A549 (cell line): ENCODE data around the gene STK4. TPM values are rescaled to one million over a fixed set of nuclear protein-coding genes. Genes with fewer than 3 reads are reported as not detected.

Source experiments
- ATAC-seq, 2 experiments: fragments of 200-7000 bp in 1 of 2; fragments of >200 bp in 1 of 2; cut with Nextera tagmentation in 1 of 2; cut with Tn5 transposase in 1 of 2; 3 replicates each; pipeline versions ENCODE4 v1.8.0 to v1.9.1; 2018 to 2020; ENCODE audit warnings: mild to moderate bottlenecking in 1 of 2, moderate library complexity in 1 of 2
- CTCF ChIA-PET: fragments of 300-600 bp; sonication (Branson Sonifier 250); formaldehyde crosslinking; extraction: SDS; loops from one replicate; lab custom pipeline; 2021; ENCODE audit warnings: antibody characterized with exemption, inconsistent platforms; lab: Yijun Ruan, JAX
- POLR2A ChIA-PET: fragments of 350-600 bp; formaldehyde crosslinking; extraction: SDS; loops from one replicate; lab custom pipeline; 2021; ENCODE audit warnings: antibody characterized with exemption, inconsistent platforms; lab: Yijun Ruan, JAX
- DNase-seq, 2 experiments: peaks; one replicate each; pipeline versions ENCODE4 v3.0.0 to v3.0.0-alpha.2; 2011 to 2016; ENCODE audit warnings: low read depth in 1 of 2, low spot score in 1 of 2
- FAIRE-seq: peaks from 2 replicates; lab custom pipeline; 2011; peaks lifted over from hg19 to GRCh38; lab: Jason Lieb, UNC
- H3K27ac ChIP-seq, 2 experiments: fragments of >200 bp; sonication (Bioruptor Twin); formaldehyde crosslinking; 3 replicates each; pipeline ENCODE4 v1.5.1; 2016 to 2017
- H3K4me1 ChIP-seq: fragments of >200 bp; sonication (Bioruptor Twin); formaldehyde crosslinking; 3 replicates; pipeline ENCODE4 v1.6.1; 2016
- H3K4me2 ChIP-seq: fragments of >200 bp; sonication (Bioruptor Twin); formaldehyde crosslinking; 3 replicates; pipeline ENCODE4 v1.6.1; 2016
- H3K4me3 ChIP-seq: fragments of >200 bp; sonication (Bioruptor Twin); formaldehyde crosslinking; 3 replicates; pipeline ENCODE4 v1.5.1; 2016
- H3K9me3 ChIP-seq: fragments of >200 bp; sonication (Bioruptor Twin); formaldehyde crosslinking; 3 replicates; pipeline ENCODE4 v1.6.1; 2016
- BHLHE40 ChIP-seq: IDR thresholded peaks from 2 replicates; pipeline ENCODE4 v1.6.1; 2012; ENCODE audit warnings: low read depth, low read length, inconsistent platforms
- CBX2 ChIP-seq: fragments of 200-600 bp; sonication (generic); IDR thresholded peaks from 2 replicates; pipeline ENCODE4 v1.6.1; 2016; ENCODE audit warnings: low read depth, mild to moderate bottlenecking, borderline replicate concordance
- CHD4 ChIP-seq: fragments of 200-600 bp; sonication (generic); IDR thresholded peaks from 2 replicates; pipeline ENCODE4 v1.6.1; 2016; ENCODE audit warnings: antibody characterized with exemption, mild to moderate bottlenecking, borderline replicate concordance
- ESRRA ChIP-seq: fragments of 150-350 bp; IDR thresholded peaks from 2 replicates; pipeline ENCODE4 v1.6.1; 2014; ENCODE audit warnings: mild to moderate bottlenecking, low read length, borderline replicate concordance
- FOSB ChIP-seq: fragments of 250-450 bp; sonication (Bioruptor Pico); IDR thresholded peaks from 2 replicates; pipeline ENCODE4 v1.5.0; 2020; ENCODE audit warnings: mild to moderate bottlenecking, moderate library complexity
- FOSL2 ChIP-seq, 2 experiments: fragments of 450-650 bp in 1 of 2; fragments of >200 bp in 1 of 2; sonication (Bioruptor Twin) in 1 of 2; formaldehyde crosslinking; IDR thresholded peaks; 2 replicates each; pipeline versions ENCODE4 v1.5.0 to v1.6.1; 2016 to 2020; ENCODE audit warnings: mild to moderate bottlenecking in 1 of 2, moderate library complexity in 1 of 2
- HEYL ChIP-seq: fragments of 250-450 bp; sonication (Bioruptor Pico); IDR thresholded peaks from 2 replicates; pipeline ENCODE4 v1.8.0; 2021; ENCODE audit warnings: mild to moderate bottlenecking, moderate library complexity
- HOXB5 ChIP-seq: fragments of 250-450 bp; sonication (Bioruptor Pico); IDR thresholded peaks from 2 replicates; pipeline ENCODE4 v1.5.0; 2020; ENCODE audit warnings: mild to moderate bottlenecking, moderate library complexity
- MAFK ChIP-seq: fragments of 450-650 bp; IDR thresholded peaks from 2 replicates; pipeline ENCODE4 v1.6.1; 2014; ENCODE audit not compliant: partially characterized antibody
- NR3C1 ChIP-seq: fragments of >200 bp; sonication (Bioruptor Twin); formaldehyde crosslinking; IDR thresholded peaks from 3 replicates; pipeline ENCODE4 v1.6.1; 2017
- PHF8 ChIP-seq: fragments of 200-600 bp; sonication (generic); IDR thresholded peaks from 2 replicates; pipeline ENCODE4 v1.6.1; 2016; ENCODE audit warnings: low read depth, mild to moderate bottlenecking, antibody characterized with exemption, moderate library complexity, borderline replicate concordance
- SREBF2 ChIP-seq: fragments of 450-650 bp; IDR thresholded peaks from 2 replicates; pipeline ENCODE4 v1.6.1; 2014; ENCODE audit warnings: mild to moderate bottlenecking, moderate library complexity
- TFCP2L1 ChIP-seq: fragments of 250-450 bp; sonication (Bioruptor Pico); IDR thresholded peaks from 2 replicates; pipeline ENCODE4 v1.5.0; 2021; ENCODE audit warnings: mild to moderate bottlenecking
- ZSCAN20 ChIP-seq: fragments of 250-450 bp; sonication (Bioruptor Pico); IDR thresholded peaks from 2 replicates; pipeline ENCODE4 v1.8.0; 2022; ENCODE audit warnings: mild to moderate bottlenecking, moderate library complexity
- WGBS: methylation state at CpG from one replicate; pipeline ENCODE4 v1.1.6; 2017; ENCODE audit errors: missing lambda C conversion rate; 5-methylcytosine and 5-hydroxymethylcytosine counted together
- polyA plus RNA-seq, 4 experiments: library from polyadenylated mRNA; depleted of rRNA in 3 of 4; stranded (reverse); fragments of >200 nt; fragmentation: RNase III in 1 of 4; extraction: RNeasy Plus Mini Kit Qiagen cat#74134 plus additional on column Dnase treatment in 1 of 4; gene quantifications; 2 replicates in 3 of 4; 3 replicates in 1 of 4; pipeline ENCODE4 v1.2.3, GENCODE V29; 2011 to 2017
- TF ChIP-seq, protein P1 (sequence below): fragments of 200-600 bp; sonication (generic); IDR thresholded peaks from 2 replicates; pipeline ENCODE4 v1.6.1; 2016; ENCODE audit warnings: antibody characterized with exemption, mild to moderate bottlenecking, moderate library complexity
- TF ChIP-seq, protein P2 (sequence below): IDR thresholded peaks from 2 replicates; pipeline ENCODE4 v1.6.1; 2012
- TF ChIP-seq, protein P3 (sequence below): fragments of 450-650 bp; IDR thresholded peaks from 2 replicates; pipeline ENCODE4 v1.6.1; 2014; ENCODE audit warnings: antibody characterized with exemption
- TF ChIP-seq, protein P4 (sequence below): IDR thresholded peaks from 2 replicates; pipeline ENCODE4 v1.6.1; 2012

STK4 gene
- polyA plus RNA-seq, 2 of the 4 experiments (the other 2 are of a cell fraction), result 14.5 to 34.5 TPM

DNA sequence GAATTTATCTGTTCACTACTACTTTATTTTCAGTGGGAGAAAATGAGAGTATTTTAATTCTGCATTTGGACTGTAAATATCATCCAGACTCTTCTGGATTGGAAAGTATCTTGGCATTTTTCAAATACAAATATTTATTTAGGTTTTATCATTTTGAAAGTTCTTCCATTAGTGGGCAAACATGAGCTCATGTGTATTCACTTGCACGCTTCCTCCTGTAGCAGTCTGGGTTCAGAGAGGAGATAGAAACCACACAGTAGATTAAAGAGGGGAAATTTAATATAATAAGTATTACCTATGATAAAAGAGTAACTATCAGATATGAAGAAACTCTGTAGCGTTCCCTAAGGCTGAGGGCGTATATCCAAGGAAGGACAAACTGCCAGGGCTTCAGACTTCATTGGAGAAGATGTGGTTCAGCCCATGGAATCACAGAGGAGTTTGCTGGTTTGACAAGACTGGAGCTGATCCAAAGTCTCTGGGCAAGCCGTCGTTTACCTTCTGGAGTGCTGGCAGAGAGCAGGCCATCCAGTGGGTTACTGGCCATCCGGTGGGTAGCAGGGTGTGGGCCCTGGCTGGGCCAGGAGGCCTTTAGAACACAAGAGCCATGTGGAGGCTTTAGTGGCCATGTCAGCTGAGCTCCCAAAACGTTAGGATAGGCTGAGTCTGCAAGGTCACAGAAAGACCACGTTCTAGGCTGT lies 90.3 kb downstream of the STK4 start:
- WGBS, result 84% methylated on average over 8 of the region's 8 CpGs
- ChIA-PET POLR2A (no interaction called here), CTCF (interaction anchor here (1.5 to 12.3 kb wide), 5 partner anchors 13 to 234 kb away, joined by 3 to 98 read pairs (median 13); no protein-coding TSS in a partner anchor)
- DNase-seq, result no peak
- no peak for ATAC-seq
- no peak overlapping the region for H3K27ac ChIP-seq
- H3K4me3 ChIP-seq, result no peak overlapping the region
- no peak for TF ChIP-seq HOXB5 (CRISPR knock-in tag)
- TF ChIP-seq TFCP2L1, result no peak
- TF ChIP-seq, protein P1, sequence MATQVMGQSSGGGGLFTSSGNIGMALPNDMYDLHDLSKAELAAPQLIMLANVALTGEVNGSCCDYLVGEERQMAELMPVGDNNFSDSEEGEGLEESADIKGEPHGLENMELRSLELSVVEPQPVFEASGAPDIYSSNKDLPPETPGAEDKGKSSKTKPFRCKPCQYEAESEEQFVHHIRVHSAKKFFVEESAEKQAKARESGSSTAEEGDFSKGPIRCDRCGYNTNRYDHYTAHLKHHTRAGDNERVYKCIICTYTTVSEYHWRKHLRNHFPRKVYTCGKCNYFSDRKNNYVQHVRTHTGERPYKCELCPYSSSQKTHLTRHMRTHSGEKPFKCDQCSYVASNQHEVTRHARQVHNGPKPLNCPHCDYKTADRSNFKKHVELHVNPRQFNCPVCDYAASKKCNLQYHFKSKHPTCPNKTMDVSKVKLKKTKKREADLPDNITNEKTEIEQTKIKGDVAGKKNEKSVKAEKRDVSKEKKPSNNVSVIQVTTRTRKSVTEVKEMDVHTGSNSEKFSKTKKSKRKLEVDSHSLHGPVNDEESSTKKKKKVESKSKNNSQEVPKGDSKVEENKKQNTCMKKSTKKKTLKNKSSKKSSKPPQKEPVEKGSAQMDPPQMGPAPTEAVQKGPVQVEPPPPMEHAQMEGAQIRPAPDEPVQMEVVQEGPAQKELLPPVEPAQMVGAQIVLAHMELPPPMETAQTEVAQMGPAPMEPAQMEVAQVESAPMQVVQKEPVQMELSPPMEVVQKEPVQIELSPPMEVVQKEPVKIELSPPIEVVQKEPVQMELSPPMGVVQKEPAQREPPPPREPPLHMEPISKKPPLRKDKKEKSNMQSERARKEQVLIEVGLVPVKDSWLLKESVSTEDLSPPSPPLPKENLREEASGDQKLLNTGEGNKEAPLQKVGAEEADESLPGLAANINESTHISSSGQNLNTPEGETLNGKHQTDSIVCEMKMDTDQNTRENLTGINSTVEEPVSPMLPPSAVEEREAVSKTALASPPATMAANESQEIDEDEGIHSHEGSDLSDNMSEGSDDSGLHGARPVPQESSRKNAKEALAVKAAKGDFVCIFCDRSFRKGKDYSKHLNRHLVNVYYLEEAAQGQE, result no peak
- TF ChIP-seq, protein P2, sequence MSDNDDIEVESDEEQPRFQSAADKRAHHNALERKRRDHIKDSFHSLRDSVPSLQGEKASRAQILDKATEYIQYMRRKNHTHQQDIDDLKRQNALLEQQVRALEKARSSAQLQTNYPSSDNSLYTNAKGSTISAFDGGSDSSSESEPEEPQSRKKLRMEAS, result no peak
- no peak for TF ChIP-seq ESRRA
- no peak for TF ChIP-seq HEYL (CRISPR knock-in tag)
- TF ChIP-seq FOSL2 (IDR thresholded peaks at IDR 0.05), result no peak
- no peak for TF ChIP-seq FOSL2 (CRISPR knock-in tag; IDR thresholded peaks at IDR 0.05)
- no peak for TF ChIP-seq ZSCAN20 (CRISPR knock-in tag)
- TF ChIP-seq NR3C1, result no peak
- no peak for TF ChIP-seq CHD4
- no peak for FAIRE-seq
- no peak overlapping the region for H3K4me2 ChIP-seq
- no peaks in the 10 kb centered on the region for H3K9me3 ChIP-seq
- H3K4me1 ChIP-seq, result peaks cover 36% of the 10 kb centered on the region

DNA sequence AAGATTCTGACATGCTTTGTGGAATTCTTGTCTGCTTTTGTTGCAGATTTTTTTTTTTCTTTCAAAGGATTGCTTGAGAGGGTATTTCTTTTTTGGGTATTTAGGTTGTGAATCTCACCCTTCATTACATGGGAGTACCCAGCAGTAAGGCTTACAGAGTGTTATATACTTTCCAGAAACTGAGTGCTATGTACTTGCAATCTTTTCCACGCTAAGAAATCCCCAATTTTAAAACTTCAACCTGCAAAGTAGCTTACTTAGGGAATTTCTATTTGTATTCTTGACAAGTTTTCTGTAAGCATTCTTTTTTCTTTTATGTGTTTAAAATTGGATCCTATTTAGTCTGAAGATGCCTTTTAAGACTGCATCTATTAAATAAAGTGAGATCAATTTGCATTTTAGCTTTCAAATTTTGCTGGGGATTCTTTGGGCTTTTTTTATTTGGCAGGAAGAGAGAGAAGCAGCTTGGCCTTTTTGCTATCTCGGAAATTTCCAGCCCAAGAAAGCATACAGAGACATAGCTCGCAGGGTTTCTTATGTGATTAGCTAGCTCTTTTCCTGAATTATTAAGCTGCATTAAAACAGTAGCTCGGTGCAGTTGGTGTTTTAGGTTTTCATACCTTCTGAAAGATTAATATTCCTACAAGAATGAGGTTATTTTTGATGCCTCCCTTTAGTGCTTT lies 92.0 kb downstream of the STK4 start:
- H3K4me1 ChIP-seq, result peaks cover 43% of the 10 kb centered on the region
- TF ChIP-seq BHLHE40 (no peak), CBX2 (no peak), FOSB (no peak), SREBF2 (no peak), MAFK (no peak), HOXB5 (CRISPR knock-in tag) (no peak), PHF8 (no peak)
- TF ChIP-seq, protein P3, sequence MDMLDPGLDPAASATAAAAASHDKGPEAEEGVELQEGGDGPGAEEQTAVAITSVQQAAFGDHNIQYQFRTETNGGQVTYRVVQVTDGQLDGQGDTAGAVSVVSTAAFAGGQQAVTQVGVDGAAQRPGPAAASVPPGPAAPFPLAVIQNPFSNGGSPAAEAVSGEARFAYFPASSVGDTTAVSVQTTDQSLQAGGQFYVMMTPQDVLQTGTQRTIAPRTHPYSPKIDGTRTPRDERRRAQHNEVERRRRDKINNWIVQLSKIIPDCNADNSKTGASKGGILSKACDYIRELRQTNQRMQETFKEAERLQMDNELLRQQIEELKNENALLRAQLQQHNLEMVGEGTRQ, result no peak
- TF ChIP-seq, protein P4, sequence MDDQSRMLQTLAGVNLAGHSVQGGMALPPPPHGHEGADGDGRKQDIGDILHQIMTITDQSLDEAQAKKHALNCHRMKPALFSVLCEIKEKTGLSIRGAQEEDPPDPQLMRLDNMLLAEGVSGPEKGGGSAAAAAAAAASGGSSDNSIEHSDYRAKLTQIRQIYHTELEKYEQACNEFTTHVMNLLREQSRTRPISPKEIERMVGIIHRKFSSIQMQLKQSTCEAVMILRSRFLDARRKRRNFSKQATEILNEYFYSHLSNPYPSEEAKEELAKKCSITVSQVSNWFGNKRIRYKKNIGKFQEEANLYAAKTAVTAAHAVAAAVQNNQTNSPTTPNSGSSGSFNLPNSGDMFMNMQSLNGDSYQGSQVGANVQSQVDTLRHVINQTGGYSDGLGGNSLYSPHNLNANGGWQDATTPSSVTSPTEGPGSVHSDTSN, result no peak
- TF ChIP-seq, protein P2, result no peak
- POLR2A ChIA-PET, result no interaction called here
- FAIRE-seq (no peak), ATAC-seq (no peak), DNase-seq (no peak)
- WGBS, result 91% methylated on average over 4 of the region's 4 CpGs
- no peaks in the 10 kb centered on the region for H3K9me3 ChIP-seq
- no peak overlapping the region for H3K4me2 ChIP-seq
- H3K4me3 ChIP-seq, result no peak overlapping the region
- CTCF ChIA-PET, result interaction anchor here (0.5 to 12.3 kb wide), 5 partner anchors 12 to 233 kb away, joined by 3 to 98 read pairs (median 13); no protein-coding TSS in a partner anchor
- peak overlapping the region; percentile 24 to 68; a peak in 4 of 6 replicates for H3K27ac ChIP-seq
